VCaP (cell line): Measurements from ENCODE around the gene AVPI1.

Experiments used
- H3K27ac ChIP-seq: fragments of 450-650 bp; 2 replicates; pipeline ENCODE4 v1.5.1; 2017
- TF ChIP-seq, protein P1 (sequence below): fragments of 450-650 bp; conservative IDR thresholded peaks from 2 replicates; pipeline ENCODE4 v1.5.1; 2017; ENCODE audit warnings: mild to moderate bottlenecking, moderate library complexity

Gene AVPI1

DNA sequence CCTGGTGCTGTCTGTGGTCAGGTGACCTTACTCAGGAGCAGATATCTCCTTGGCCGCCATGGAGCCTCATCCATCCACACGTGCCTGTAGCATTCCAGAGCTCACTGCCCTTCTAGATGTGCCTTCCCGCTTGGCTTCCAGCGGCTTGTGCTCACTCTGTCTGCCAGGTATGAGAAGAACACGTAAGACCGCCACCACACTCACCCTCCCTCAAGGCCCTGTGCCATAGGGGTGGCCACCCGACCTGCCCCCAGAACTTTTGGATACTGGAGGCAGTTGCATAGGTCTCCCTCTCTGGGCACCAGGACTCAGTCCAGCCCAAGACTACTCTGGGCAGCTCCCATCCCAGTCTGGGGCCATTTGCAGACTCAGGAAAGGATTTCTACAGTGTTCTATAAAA lies 30.6 kb upstream of the AVPI1 start:
- H3K27ac ChIP-seq: peak overlapping the region; percentile 68

DNA sequence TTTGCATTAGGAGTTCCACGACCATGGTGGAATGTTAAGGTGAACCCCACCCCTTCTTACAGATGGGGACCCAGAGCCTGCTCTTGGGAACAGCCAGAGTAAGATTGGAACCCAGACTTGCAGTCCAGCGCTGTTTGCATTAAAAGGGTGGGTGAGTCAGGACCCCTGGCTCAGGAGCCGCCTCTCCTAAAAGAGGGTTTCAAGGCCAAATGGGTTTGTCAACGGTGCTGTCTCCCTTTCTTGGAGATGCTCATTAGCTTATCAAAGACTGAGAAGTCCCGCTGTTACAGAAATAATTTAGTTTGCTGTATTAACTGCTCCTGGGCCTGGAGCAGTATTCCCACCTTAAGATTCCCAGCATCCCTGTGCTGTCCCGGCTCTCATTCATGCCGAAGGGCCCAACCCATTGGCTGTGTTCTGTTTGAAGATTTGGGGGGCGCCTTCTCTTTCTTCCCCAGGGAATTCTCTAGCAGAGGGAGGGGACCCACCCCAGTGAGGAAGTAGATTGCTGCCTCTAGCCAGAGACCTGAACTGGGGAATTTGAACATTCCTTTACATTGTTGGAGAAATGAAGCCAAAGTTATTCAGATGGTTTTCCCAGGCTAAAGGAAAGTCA lies 28.3 kb upstream of the AVPI1 start:
- TF ChIP-seq, protein P1, sequence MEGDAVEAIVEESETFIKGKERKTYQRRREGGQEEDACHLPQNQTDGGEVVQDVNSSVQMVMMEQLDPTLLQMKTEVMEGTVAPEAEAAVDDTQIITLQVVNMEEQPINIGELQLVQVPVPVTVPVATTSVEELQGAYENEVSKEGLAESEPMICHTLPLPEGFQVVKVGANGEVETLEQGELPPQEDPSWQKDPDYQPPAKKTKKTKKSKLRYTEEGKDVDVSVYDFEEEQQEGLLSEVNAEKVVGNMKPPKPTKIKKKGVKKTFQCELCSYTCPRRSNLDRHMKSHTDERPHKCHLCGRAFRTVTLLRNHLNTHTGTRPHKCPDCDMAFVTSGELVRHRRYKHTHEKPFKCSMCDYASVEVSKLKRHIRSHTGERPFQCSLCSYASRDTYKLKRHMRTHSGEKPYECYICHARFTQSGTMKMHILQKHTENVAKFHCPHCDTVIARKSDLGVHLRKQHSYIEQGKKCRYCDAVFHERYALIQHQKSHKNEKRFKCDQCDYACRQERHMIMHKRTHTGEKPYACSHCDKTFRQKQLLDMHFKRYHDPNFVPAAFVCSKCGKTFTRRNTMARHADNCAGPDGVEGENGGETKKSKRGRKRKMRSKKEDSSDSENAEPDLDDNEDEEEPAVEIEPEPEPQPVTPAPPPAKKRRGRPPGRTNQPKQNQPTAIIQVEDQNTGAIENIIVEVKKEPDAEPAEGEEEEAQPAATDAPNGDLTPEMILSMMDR: no peak
- peak overlapping the region; percentile 94 for H3K27ac ChIP-seq

More for the DNA sequence above, 30.6 kb upstream of the AVPI1 start:
- TF ChIP-seq, protein P1: no peak

DNA sequence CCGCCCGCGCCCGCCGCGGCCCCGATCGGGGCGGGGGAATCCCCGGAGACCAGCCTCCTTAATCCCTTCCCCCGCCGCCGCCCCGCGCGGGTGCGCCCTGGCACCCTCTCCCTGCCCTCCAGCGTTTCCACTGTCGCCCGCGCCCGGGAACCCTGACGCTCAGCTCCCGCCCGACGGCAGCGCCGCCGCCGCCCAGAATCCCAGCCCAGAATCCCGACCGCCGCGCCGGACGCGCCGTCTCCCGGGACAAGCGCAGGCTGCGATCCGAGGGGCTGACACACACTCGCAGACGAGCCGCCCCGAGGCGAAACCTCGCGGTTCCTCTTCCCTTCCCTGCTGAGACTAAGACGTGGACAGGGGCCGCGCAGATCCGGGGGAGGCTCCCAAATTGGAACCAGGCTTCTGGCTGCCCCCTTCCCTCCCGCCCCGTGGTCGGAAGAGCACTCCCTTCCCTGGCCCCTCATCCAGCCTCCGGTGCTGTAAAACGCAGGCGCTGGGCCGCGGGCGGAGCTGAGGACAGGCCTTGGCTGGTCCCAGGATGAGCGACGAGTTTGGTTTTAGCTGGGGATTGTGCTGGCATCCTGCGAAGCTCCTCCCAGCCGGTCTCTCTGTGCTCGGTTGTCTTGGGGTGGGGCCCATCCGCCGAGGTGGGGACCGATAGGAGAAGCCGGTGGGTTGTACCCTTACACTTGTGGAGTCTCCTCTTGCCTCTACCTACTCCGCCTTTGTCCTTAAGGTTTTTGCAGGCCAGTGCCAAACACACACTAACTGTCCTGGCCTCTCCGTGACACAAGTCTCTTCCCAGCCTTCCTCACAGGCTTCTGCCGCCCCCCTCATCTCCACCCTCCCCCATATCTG lies 27.6 kb upstream of the AVPI1 start:
- TF ChIP-seq, protein P1: peak; percentile 3; the same call in 1 of the 2 replicates
- H3K27ac ChIP-seq: peak overlapping the region; percentile 94

DNA sequence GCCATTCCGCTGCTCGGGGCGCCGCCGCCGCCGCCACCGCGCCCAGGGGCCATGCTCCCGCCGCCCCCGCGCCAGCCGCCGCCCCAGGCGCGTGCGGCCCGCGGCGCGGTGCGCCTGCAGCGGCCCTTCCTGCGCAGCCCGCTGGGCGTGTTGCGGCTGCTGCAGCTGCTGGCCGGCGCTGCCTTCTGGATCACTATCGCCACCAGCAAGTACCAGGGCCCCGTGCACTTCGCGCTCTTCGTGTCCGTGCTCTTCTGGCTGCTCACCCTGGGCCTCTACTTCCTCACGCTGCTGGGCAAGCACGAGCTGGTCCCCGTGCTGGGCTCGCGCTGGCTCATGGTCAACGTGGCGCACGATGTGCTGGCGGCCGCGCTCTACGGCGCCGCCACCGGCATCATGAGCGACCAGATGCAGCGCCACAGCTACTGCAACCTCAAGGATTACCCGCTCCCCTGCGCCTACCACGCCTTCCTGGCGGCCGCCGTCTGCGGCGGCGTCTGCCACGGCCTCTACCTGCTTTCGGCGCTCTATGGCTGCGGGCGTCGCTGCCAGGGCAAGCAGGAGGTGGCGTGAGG lies 26.9 kb upstream of the AVPI1 start:
- peak overlapping the region; percentile 94 for H3K27ac ChIP-seq
- TF ChIP-seq, protein P1: peak; percentile 29

DNA sequence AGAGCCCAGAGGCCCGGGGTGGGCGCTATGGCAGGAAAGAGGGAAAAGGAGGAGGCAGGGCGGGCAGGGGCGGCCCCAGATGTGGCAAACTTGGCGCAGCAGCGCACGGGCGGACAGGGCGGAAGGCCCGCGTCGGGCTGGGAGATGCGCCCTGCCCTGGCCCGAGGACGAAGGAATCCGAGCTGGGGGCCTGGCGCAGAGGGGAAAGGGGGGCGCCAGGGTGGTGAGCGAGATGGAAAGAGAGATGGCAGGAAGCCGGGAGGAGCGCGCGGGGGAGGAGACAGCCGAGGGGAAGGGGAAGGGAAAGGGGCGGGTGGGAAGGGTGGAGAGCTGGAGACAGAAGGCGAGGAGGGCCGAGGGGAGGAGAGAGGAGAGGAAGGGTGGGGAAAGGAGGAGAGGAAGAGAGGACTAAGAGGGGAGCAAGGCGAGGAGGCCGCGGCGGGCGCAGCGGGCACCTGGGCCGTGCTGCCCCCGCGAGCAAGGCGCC lies 26.3 kb upstream of the AVPI1 start, which contains the start of gene MARVELD1:
MARVELD1 (plus strand) TSS at position 392 of the 487 bp plus-strand sequence. CDS start 147 bp downstream, outside the sequence.
- peak within 1 kb of the TSS; percentile 94 for H3K27ac ChIP-seq
- TF ChIP-seq, protein P1: no peak

DNA sequence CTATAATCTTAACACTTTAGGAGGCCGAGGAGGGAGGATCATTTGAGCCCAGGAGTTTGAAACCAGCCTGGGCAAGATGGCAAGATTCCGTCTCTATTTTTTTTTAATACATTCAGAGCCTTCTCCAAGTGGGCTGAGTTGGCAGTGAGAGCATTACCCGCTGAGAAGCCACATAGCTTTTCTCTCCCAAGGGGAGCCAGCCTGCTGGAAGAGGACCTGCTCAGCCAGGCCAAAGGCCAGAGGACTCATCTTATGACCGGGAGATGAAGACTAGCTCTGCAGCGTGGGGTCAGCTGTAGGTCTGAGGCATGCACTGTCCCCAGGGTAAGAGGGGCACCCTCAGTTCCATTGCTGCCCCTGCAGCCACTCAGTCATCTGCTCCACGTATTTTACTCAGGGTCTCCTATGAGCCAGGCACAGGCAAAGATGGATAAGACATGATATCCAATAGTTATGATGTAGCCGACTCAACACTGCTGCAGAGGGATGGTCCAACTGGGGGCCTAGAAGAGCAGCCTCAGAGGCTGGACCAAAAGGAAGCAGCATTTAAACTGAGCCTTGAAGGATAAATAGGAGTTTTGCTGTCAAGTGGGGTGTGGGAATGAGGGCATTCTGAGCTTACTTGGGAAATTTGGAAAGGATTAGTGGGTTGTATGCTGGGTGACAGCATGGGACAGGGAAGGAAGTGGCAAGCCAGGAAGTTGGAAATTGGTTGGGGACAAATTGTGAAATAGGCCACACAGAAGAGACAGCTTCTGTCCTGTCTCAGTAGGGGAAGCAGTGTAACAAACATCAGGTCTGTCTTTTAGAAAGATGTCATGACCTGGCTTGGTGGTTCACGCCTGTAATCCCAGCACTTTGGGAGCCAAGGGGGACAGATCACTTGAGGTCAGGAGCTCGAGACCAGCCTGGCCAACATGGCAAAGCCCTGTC lies 24.9 kb upstream of the AVPI1 start:
- H3K27ac ChIP-seq: no peak overlapping the region
- TF ChIP-seq, protein P1: no peak
